Endodermal cell (in vitro differentiated cells): Measurements from ENCODE around the gene PALLD. TPM values are rescaled to one million over a fixed set of nuclear protein-coding genes. Genes with fewer than 3 reads are reported as not detected.
"Not testable (repeated sequence)": the region's sequence is repeated elsewhere in the genome, so short reads cannot be mapped to it uniquely, and the experiment has no call there.

Experiments
- DNase-seq: peaks from one replicate; pipeline ENCODE4 v3.0.0-alpha.2; 2017
- H3K27ac ChIP-seq: 2 replicates; pipeline ENCODE4 v1.5.1; 2013; ENCODE audit warnings: mild to moderate bottlenecking, low read depth, low read length, moderate library complexity
- H3K27me3 ChIP-seq: 2 replicates; pipeline ENCODE4 v1.6.1; 2013; ENCODE audit warnings: mild to moderate bottlenecking, low read length, moderate library complexity; ENCODE audit not compliant: insufficient read depth, control insufficient read depth, poor library complexity, severe bottlenecking
- H3K36me3 ChIP-seq: 2 replicates; pipeline ENCODE4 v1.7.0; 2013; ENCODE audit warnings: mild to moderate bottlenecking, low read length, moderate library complexity; ENCODE audit not compliant: control insufficient read depth, insufficient read depth
- H3K4me1 ChIP-seq: one replicate; pipeline ENCODE4 v1.7.0; 2013; ENCODE audit warnings: low read length; ENCODE audit not compliant: control insufficient read depth, insufficient read depth
- H3K4me3 ChIP-seq: 2 replicates; pipeline ENCODE4 v1.5.1; 2013; ENCODE audit warnings: mild to moderate bottlenecking, low read length, moderate library complexity
- H3K9ac ChIP-seq: 2 replicates; pipeline ENCODE4 v1.6.1; 2013; ENCODE audit warnings: mild to moderate bottlenecking, low read length, moderate library complexity; ENCODE audit not compliant: poor library complexity, severe bottlenecking; ENCODE audit errors: extremely low read depth
- H3K9me3 ChIP-seq: 2 replicates; pipeline ENCODE4 v1.6.1; 2013; ENCODE audit warnings: mild to moderate bottlenecking, low read length, moderate library complexity; ENCODE audit not compliant: control insufficient read depth
- H3K27ac Mint-ChIP-seq: 2 replicates; pipeline ENCODE4 v1.8.0; 2020; ENCODE audit warnings: mixed read lengths
- H3K27me3 Mint-ChIP-seq: 2 replicates; pipeline ENCODE4 v1.8.0; 2021; ENCODE audit warnings: mild to moderate bottlenecking, mixed read lengths; ENCODE audit not compliant: insufficient read depth
- H3K36me3 Mint-ChIP-seq: 2 replicates; pipeline ENCODE4 v1.8.0; 2020; ENCODE audit warnings: low read depth, mixed read lengths
- H3K4me1 Mint-ChIP-seq: 2 replicates; pipeline ENCODE4 v1.8.0; 2020; ENCODE audit warnings: mixed read lengths
- H3K4me3 Mint-ChIP-seq: 2 replicates; pipeline ENCODE4 v1.8.0; 2020; ENCODE audit warnings: mild to moderate bottlenecking, moderate library complexity, mixed read lengths
- H3K9me3 Mint-ChIP-seq: 2 replicates; pipeline ENCODE4 v1.8.0; 2020; ENCODE audit warnings: mild to moderate bottlenecking, mixed read lengths
- WGBS, 2 experiments: methylation state at CpG; one replicate each; pipeline versions ENCODE4 v1.1.5 to v1.1.7; 2013; ENCODE audit warnings: missing lambda C conversion rate in 2 of 2, mixed read lengths in 1 of 2; ENCODE audit not compliant: insufficient coverage in 1 of 2, insufficient read length in 1 of 2; 5-methylcytosine and 5-hydroxymethylcytosine counted together
- long read RNA-seq, 4 experiments: library from polyadenylated mRNA in 2 of 4; library from RNA in 1 of 4; library from capped mRNA in 1 of 4; stranded (forward) in 3 of 4; unstranded in 1 of 4; transcript quantifications; one replicate each; pipeline ENCODE4 v2.0.0, GENCODE V29; 2020 to 2021; ENCODE audit warnings: inconsistent platforms in 1 of 4
- polyA plus RNA-seq, 2 experiments: library from polyadenylated mRNA; stranded (reverse); fragments of 50-300 nt; gene quantifications; one replicate each; pipeline ENCODE4 v1.2.3, GENCODE V29; 2013
- total RNA-seq, 2 donors: library from RNA; stranded (reverse); fragmentation: NEBNext Ultra II Directional in 1 of 2; extraction: Animal tissue kit (Norgen Biotek cat#: 25700) in 1 of 2; gene quantifications; 2 replicates in 1 of 2; 3 replicates in 1 of 2; pipeline ENCODE4 v1.2.1, GENCODE V29; 2021
- TF ChIP-seq, protein P1 (sequence below): fragments of 200-600 bp; sonication (generic); conservative IDR thresholded peaks from 2 replicates; pipeline ENCODE4 v1.5.0; 2021; ENCODE audit warnings: antibody characterized with exemption, mild to moderate bottlenecking

The PALLD gene
- 10 to 100 TPM; 51.8 to 86.7 TPM for total RNA-seq
- polyA plus RNA-seq (2013, experiment 1 of 2): 92.0 TPM
- polyA plus RNA-seq (2013, experiment 2 of 2): 94.4 TPM
- long read RNA-seq, experiment 1, full-length matches to known transcripts: 12 of 68 reads
- long read RNA-seq, experiment 1, partial matches to known transcripts: 13 of 68 reads
- long read RNA-seq, experiment 1, other reads (novel, unspliced or antisense): 43 of 68 reads
- long read RNA-seq, experiment 2, full-length matches to known transcripts: 257 of 353 reads
- long read RNA-seq, experiment 2, partial matches to known transcripts: 38 of 353 reads
- long read RNA-seq, experiment 2, other reads (novel, unspliced or antisense): 58 of 353 reads
- long read RNA-seq, experiment 3, full-length matches to known transcripts: 180 of 350 reads
- long read RNA-seq, experiment 3, partial matches to known transcripts: 123 of 350 reads
- long read RNA-seq, experiment 3, other reads (novel, unspliced or antisense): 47 of 350 reads
- long read RNA-seq, experiment 4, partial matches to known transcripts: 10 of 20 reads
- long read RNA-seq, experiment 4, other reads (novel, unspliced or antisense): 8 of 20 reads

DNA sequence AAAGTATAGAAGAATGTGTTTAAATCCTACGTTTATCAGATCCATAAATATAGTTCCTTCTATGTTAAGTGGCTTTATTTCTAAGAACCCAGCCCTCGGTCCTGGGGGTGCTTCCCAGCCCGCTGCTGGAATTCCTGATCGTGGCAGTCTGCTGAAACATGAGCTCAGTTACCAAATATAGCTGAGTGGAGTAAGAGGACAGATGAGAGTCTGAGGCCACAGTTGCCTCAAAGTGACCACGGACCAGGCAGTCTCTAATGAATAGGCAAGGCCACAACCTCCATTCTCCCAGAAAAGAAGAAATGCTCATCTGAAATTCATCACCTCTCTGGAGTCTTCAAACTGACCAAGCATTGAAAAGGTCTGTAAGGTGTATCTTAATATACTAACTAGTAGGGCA, at the start of gene PALLD:
TSS of gene PALLD (plus strand) at position 219 of the 400 bp plus-strand sequence.
- Histone ChIP-seq H3K27me3 (no peaks in the 10 kb centered on the region), H3K9me3 (no peaks in the 10 kb centered on the region), H3K27ac (no peak within 1 kb of the TSS), H3K4me3 (no peak within 1 kb of the TSS), H3K9ac (no peak within 1 kb of the TSS), H3K36me3 (no peaks in the 10 kb centered on the region), H3K4me1 (no peaks in the 10 kb centered on the region)
- no peaks in the 10 kb centered on the region for H3K4me1 Mint-ChIP-seq
- no peaks in the 10 kb centered on the region for H3K9me3 Mint-ChIP-seq
- TF ChIP-seq, protein P1, sequence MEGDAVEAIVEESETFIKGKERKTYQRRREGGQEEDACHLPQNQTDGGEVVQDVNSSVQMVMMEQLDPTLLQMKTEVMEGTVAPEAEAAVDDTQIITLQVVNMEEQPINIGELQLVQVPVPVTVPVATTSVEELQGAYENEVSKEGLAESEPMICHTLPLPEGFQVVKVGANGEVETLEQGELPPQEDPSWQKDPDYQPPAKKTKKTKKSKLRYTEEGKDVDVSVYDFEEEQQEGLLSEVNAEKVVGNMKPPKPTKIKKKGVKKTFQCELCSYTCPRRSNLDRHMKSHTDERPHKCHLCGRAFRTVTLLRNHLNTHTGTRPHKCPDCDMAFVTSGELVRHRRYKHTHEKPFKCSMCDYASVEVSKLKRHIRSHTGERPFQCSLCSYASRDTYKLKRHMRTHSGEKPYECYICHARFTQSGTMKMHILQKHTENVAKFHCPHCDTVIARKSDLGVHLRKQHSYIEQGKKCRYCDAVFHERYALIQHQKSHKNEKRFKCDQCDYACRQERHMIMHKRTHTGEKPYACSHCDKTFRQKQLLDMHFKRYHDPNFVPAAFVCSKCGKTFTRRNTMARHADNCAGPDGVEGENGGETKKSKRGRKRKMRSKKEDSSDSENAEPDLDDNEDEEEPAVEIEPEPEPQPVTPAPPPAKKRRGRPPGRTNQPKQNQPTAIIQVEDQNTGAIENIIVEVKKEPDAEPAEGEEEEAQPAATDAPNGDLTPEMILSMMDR: no peak
- no peak for DNase-seq
- 40 to 61% methylated on average over 1 to 5 of the region's 5 CpGs for WGBS, 2 experiments
- no peak within 1 kb of the TSS for H3K4me3 Mint-ChIP-seq
- H3K36me3 Mint-ChIP-seq: no peaks in the 10 kb centered on the region
- H3K27me3 Mint-ChIP-seq: peaks cover 3% of the 10 kb centered on the region
- H3K27ac Mint-ChIP-seq: no peak within 1 kb of the TSS

DNA sequence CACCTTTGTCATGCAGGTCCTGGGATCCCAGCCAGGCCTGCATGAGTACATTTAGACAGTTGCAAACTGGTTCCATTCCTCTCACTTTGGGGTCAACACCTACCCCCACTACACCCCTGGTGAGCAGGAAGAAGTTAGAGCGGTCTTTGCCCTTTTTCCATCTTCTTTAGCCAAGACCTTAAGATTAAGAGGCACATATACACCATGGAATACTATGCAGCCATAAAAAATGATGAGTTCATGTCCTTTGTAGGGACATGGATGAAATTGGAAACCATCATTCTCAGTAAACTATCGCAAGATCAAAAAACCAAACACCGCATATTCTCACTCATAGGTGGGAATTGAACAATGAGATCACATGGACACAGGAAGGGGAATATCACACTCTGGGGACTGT, 47.8 kb upstream of the PALLD start:
- not testable (repeated sequence) for H3K9me3 ChIP-seq, H3K9ac ChIP-seq, H3K27me3 Mint-ChIP-seq, H3K4me3 ChIP-seq, H3K4me3 Mint-ChIP-seq, H3K9me3 Mint-ChIP-seq, H3K27ac ChIP-seq, H3K27me3 ChIP-seq, H3K4me1 Mint-ChIP-seq, H3K4me1 ChIP-seq, H3K36me3 Mint-ChIP-seq, DNase-seq, H3K27ac Mint-ChIP-seq, H3K36me3 ChIP-seq
- 87% methylated on average over 1 of the region's 3 CpGs; no CpG with 5 or more reads in 1 of the 2 experiments for whole genome bisulfite sequencing, 2 experiments

DNA sequence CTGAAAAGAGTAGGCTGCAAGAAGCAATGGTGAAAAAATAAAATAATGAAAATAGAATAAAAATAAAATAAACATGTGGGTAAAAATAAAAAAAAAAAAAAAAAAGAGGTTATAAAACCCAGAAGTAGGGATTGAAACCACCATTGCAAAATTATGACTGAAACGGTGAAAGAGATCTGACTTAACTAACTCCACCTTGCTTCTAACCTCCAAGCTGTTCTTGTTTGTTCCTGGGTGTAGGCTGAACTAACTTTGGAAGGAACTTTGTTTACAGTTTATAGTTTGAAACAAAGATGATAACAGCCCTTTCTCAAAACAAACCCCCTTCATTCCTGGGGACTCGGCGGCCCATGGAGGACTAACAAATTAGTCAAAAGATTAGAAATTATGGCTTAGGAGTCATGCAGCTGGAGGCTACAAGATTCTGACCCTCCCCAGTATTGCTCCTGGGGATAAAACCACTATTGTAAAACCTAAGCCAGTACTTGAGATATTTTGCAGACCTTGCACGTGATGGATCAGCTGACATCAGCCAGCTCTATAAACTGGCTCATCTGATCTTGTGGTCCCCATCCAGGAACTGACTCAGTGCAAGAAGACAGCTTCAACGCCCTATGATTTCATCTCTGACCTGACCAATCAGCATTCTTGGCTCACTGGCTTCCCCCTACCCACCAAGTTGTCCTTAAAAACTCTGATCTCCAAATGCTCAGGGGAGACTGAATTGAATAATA, 47.0 kb upstream of the PALLD start:
- Mint-ChIP-seq H3K27ac (no peak overlapping the region), H3K9me3 (no peaks in the 10 kb centered on the region), H3K36me3 (no peaks in the 10 kb centered on the region), H3K27me3 (no peaks in the 10 kb centered on the region), H3K4me1 (peaks cover 2% of the 10 kb centered on the region), H3K4me3 (no peak overlapping the region)
- H3K36me3 ChIP-seq: no peaks in the 10 kb centered on the region
- H3K4me1 ChIP-seq: no peaks in the 10 kb centered on the region
- 91 to 95% methylated on average over 2 to 5 of the region's 5 CpGs for WGBS, 2 experiments
- H3K4me3 ChIP-seq: no peak overlapping the region
- H3K27me3 ChIP-seq: no peaks in the 10 kb centered on the region
- no peak for DNase-seq
- no peaks in the 10 kb centered on the region for H3K9me3 ChIP-seq
- H3K9ac ChIP-seq: no peak overlapping the region
- no peak overlapping the region for H3K27ac ChIP-seq
- TF ChIP-seq, protein P1: no peak
